Panc1 (cell line): ENCODE data around the gene GPR21. TPM values are rescaled to one million over a fixed set of nuclear protein-coding genes. Genes with fewer than 3 reads are reported as not detected.

Experiments used
- ATAC-seq: fragments of 200-7000 bp; cut with Tn5 transposase; 2 replicates; pipeline ENCODE4 v1.9.1; 2020; ENCODE audit warnings: mild to moderate bottlenecking, moderate library complexity
- BruUV-seq: library from RNA; stranded (reverse); fragments of 400-500 nt; replicated peaks from 2 replicates; lab custom pipeline; 2021; lab: Mats Ljungman, UMichigan
- CTCF ChIA-PET: fragments of 300-600 bp; sonication (Branson Sonifier 250); formaldehyde crosslinking; loops from one replicate; lab custom pipeline; 2022; ENCODE audit warnings: antibody characterized with exemption; lab: Charles Lee
- POLR2A ChIA-PET: fragments of 300-600 bp; sonication (Branson Sonifier 250); formaldehyde crosslinking; loops from one replicate; lab custom pipeline; 2022; ENCODE audit warnings: antibody characterized with exemption; lab: Charles Lee
- DNase-seq: peaks from one replicate; pipeline ENCODE4 v3.0.0-alpha.2; 2010; ENCODE audit warnings: low read depth, low spot score
- H3K27ac ChIP-seq: 2 replicates; pipeline ENCODE4 v1.5.1; 2011; ENCODE audit warnings: mild to moderate bottlenecking, low read length, inconsistent platforms
- H3K27me3 ChIP-seq: fragments of 200-500 bp; sonication (Bioruptor generic); 2 replicates; pipeline ENCODE4 v1.6.0; 2014; ENCODE audit warnings: low read length, inconsistent platforms; ENCODE audit not compliant: control insufficient read depth, insufficient read depth
- H3K36me3 ChIP-seq: fragments of 200-500 bp; sonication (Bioruptor generic); 2 replicates; pipeline ENCODE4 v1.5.1; 2014; ENCODE audit warnings: inconsistent platforms, mild to moderate bottlenecking, low read length, moderate library complexity; ENCODE audit not compliant: control insufficient read depth, insufficient read depth
- H3K4me1 ChIP-seq: 2 replicates; pipeline ENCODE4 v1.5.1; 2011; ENCODE audit warnings: inconsistent platforms, mild to moderate bottlenecking, low read length, moderate library complexity; ENCODE audit not compliant: control insufficient read depth, insufficient read depth
- H3K4me3 ChIP-seq, 2 experiments: 2 replicates each; pipeline ENCODE4 v1.5.1; 2011 to 2012; ENCODE audit warnings: low read depth in 2 of 2, low read length in 2 of 2, mild to moderate bottlenecking in 2 of 2, inconsistent platforms in 1 of 2, moderate library complexity in 1 of 2
- H3K9me3 ChIP-seq: fragments of 200-500 bp; sonication (Bioruptor generic); 2 replicates; pipeline ENCODE4 v1.5.1; 2014; ENCODE audit warnings: low read depth, mild to moderate bottlenecking, inconsistent platforms, low read length, moderate library complexity; ENCODE audit not compliant: control insufficient read depth, insufficient read depth
- CTCF ChIP-seq: fragments of 450-650 bp; IDR thresholded peaks from 2 replicates; pipeline ENCODE4 v1.5.1; 2017; ENCODE audit warnings: mild to moderate bottlenecking
- POLR2AphosphoS5 ChIP-seq: IDR thresholded peaks from 2 replicates; pipeline ENCODE4 v1.6.1; 2012; ENCODE audit warnings: mild to moderate bottlenecking, low read depth, low read length, moderate library complexity
- REST ChIP-seq, 2 experiments: IDR thresholded peaks; 2 replicates each; pipeline ENCODE4 v1.6.1; 2011 to 2012; ENCODE audit warnings: low read depth in 2 of 2, control low read depth in 1 of 2, low read length in 1 of 2, mild to moderate bottlenecking in 1 of 2, moderate library complexity in 1 of 2; ENCODE audit not compliant: insufficient read depth in 1 of 2
- SIN3A ChIP-seq: IDR thresholded peaks from 2 replicates; pipeline ENCODE4 v1.6.1; 2012; ENCODE audit warnings: low read depth, mild to moderate bottlenecking, low read length, moderate library complexity, borderline replicate concordance; ENCODE audit not compliant: insufficient read depth
- TCF7L2 ChIP-seq: IDR thresholded peaks from 2 replicates; pipeline ENCODE4 v1.6.1; 2011; ENCODE audit warnings: mild to moderate bottlenecking, low read depth, low read length, inconsistent platforms
- in situ Hi-C: cut with HindIII; loops from 2 replicates; pipeline ENCODE4 v1.10.0; 2016; ENCODE audit warnings: low sequenced_read_pairs, low pct_unique_long_range_greater_than_20kb
- intact Hi-C: fragments of 100-400 bp; cut with micrococcal nuclease; formaldehyde crosslinking; loops from one replicate; pipeline ENCODE4 v1.10.0; 2022; ENCODE audit not compliant: unreplicated experiment
- total RNA-seq: library from RNA; stranded (reverse); gene quantifications from one replicate; pipeline ENCODE4 v1.2.1, GENCODE V29; 2021; ENCODE audit not compliant: unreplicated experiment

The GPR21 gene
- total RNA-seq, 1 experiment from 2014 or later: not detected

GRCh38 chr9:123008909-123009308, 24.6 kb upstream of the GPR21 start:
- no TSS peak for BruUV-seq
- Histone ChIP-seq H3K9me3 (no peaks in the 10 kb centered on the region), H3K4me1 (no peaks in the 10 kb centered on the region), H3K27me3 (no peaks in the 10 kb centered on the region), H3K4me3 (no peak overlapping the region), H3K36me3 (peaks cover 3% of the 10 kb centered on the region), H3K27ac (no peak overlapping the region)
- in situ Hi-C loops (no loop called here), intact Hi-C loops (no loop called here)
- CTCF ChIA-PET: no interaction called here
- POLR2A ChIA-PET: no interaction called here
- TF ChIP-seq SIN3A (no peak), POLR2AphosphoS5 (no peak), TCF7L2 (no peak), CTCF (no peak), REST (IDR thresholded peaks at IDR 0.05; ENCODE audit: insufficient read depth in 1 of 2, low read depth in 2 of 2, low read length in 1 of 2) (no peak)
- ATAC-seq (no peak), DNase-seq (no peak)

GRCh38 chr9:123011380-123011779, 22.1 kb upstream of the GPR21 start:
- in situ Hi-C loops: no loop called here
- Histone ChIP-seq H3K36me3 (peaks cover 12% of the 10 kb centered on the region), H3K27me3 (no peaks in the 10 kb centered on the region), H3K27ac (no peak overlapping the region), H3K4me1 (no peaks in the 10 kb centered on the region), H3K4me3 (no peak overlapping the region), H3K9me3 (no peaks in the 10 kb centered on the region)
- ChIA-PET POLR2A (interaction anchor here (0.7 kb wide), 1 partner anchor 8 kb away, joined by 5 read pairs; no protein-coding TSS in a partner anchor), CTCF (no interaction called here)
- BruUV-seq: no TSS peak
- intact Hi-C loops: no loop called here
- no peak for ATAC-seq
- DNase-seq: no peak
- TF ChIP-seq POLR2AphosphoS5 (no peak), CTCF (no peak), SIN3A (no peak)
